ENCODE results near the gene CXCR2. TPM values are rescaled to one million over a fixed set of nuclear protein-coding genes. Genes with fewer than 3 reads are reported as not detected.
A peak's percentile ranks its signal among the peaks of the same experiment; 100 is the strongest.

CXCR2 gene
- total RNA-seq, 1 experiment from 2014 or later, result 0.96 TPM

DNA sequence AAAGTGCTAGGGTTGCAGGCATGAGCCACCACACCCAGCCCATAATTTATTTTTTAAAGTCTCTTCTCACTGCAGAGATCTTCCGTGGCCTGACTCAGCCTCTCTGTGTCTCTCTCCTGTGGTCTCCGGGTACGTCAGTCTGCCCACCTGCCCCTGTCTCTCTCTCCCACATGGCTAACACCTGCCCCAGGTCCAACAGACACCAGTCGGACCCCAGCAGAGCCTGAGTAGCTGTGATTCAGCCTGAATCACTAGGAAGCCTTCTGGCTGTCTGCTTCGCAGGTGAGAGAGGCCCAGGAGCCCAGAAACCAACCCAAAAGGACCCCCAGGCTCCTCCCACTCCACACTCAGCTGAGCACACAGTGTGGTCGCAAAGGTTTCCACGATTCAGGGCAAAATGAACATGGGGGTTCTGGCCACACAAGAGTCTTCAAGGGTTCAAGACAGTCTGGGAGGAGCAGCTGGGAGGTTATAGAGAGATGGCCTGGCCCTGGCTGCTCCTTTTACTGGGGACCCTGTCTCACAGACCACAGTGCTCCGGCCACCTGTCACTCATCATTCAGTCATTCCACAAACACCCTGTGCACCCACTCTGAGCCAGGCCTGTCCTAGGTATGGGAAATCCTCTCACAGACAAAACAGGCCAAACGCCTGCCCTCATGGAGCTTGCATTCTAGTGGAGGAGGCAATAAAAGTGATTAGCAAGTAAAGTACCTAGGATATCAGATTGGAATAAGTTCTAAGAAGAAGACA, 48.2 kb upstream of the CXCR2 start (continued):
- TF ChIP-seq, protein P1, sequence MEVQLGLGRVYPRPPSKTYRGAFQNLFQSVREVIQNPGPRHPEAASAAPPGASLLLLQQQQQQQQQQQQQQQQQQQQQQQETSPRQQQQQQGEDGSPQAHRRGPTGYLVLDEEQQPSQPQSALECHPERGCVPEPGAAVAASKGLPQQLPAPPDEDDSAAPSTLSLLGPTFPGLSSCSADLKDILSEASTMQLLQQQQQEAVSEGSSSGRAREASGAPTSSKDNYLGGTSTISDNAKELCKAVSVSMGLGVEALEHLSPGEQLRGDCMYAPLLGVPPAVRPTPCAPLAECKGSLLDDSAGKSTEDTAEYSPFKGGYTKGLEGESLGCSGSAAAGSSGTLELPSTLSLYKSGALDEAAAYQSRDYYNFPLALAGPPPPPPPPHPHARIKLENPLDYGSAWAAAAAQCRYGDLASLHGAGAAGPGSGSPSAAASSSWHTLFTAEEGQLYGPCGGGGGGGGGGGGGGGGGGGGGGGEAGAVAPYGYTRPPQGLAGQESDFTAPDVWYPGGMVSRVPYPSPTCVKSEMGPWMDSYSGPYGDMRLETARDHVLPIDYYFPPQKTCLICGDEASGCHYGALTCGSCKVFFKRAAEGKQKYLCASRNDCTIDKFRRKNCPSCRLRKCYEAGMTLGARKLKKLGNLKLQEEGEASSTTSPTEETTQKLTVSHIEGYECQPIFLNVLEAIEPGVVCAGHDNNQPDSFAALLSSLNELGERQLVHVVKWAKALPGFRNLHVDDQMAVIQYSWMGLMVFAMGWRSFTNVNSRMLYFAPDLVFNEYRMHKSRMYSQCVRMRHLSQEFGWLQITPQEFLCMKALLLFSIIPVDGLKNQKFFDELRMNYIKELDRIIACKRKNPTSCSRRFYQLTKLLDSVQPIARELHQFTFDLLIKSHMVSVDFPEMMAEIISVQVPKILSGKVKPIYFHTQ (CRISPR knock-in tag; IDR thresholded peaks at IDR 0.05), result no peak

- Mint-ChIP-seq H3K27me3 (ENCODE audit: low read depth) (no peaks in the 10 kb centered on the region; the same call in 1 of the 2 replicates), H3K4me1 (peaks cover 3% of the 10 kb centered on the region), H3K36me3 (no peaks in the 10 kb centered on the region), H3K9me3 (peaks cover 8% of the 10 kb centered on the region), H3K4me3 (no peak overlapping the region), H3K27ac (no peak overlapping the region)
- ATAC-seq, result peak; percentile 16; the same call in 1 of the 2 replicates
- TF ChIP-seq, protein P2, sequence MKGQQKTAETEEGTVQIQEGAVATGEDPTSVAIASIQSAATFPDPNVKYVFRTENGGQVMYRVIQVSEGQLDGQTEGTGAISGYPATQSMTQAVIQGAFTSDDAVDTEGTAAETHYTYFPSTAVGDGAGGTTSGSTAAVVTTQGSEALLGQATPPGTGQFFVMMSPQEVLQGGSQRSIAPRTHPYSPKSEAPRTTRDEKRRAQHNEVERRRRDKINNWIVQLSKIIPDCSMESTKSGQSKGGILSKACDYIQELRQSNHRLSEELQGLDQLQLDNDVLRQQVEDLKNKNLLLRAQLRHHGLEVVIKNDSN (CRISPR knock-in tag; IDR thresholded peaks at IDR 0.05), result no peak
- no peak for TF ChIP-seq ZNF396 (CRISPR knock-in tag; IDR thresholded peaks at IDR 0.05; ENCODE audit: borderline replicate concordance)
- no peak for TF ChIP-seq MAX (CRISPR knock-in tag; IDR thresholded peaks at IDR 0.05)
- TF ChIP-seq ZBTB43 (CRISPR knock-in tag; IDR thresholded peaks at IDR 0.05), result no peak
- TF ChIP-seq ZNF317 (CRISPR knock-in tag; IDR thresholded peaks at IDR 0.05; ENCODE audit: borderline replicate concordance, low read depth), result no peak
- no peak for TF ChIP-seq ZBTB21 (CRISPR knock-in tag; IDR thresholded peaks at IDR 0.05; ENCODE audit: borderline replicate concordance)
- TF ChIP-seq GABPB1 (CRISPR knock-in tag; IDR thresholded peaks at IDR 0.05), result no peak
- no peak for TF ChIP-seq KAT7 (CRISPR knock-in tag; IDR thresholded peaks at IDR 0.05; ENCODE audit: borderline replicate concordance)
- no peak for TF ChIP-seq CBFB (CRISPR knock-in tag; IDR thresholded peaks at IDR 0.05; ENCODE audit: low read depth)
- TF ChIP-seq SP1 (CRISPR knock-in tag; conservative IDR thresholded peaks at IDR 0.05), result no peak
- TF ChIP-seq ZNF281 (CRISPR knock-in tag; IDR thresholded peaks at IDR 0.05), result no peak
- TF ChIP-seq ZNF138 (CRISPR knock-in tag; conservative IDR thresholded peaks at IDR 0.05), result no peak
- TF ChIP-seq, protein P3, sequence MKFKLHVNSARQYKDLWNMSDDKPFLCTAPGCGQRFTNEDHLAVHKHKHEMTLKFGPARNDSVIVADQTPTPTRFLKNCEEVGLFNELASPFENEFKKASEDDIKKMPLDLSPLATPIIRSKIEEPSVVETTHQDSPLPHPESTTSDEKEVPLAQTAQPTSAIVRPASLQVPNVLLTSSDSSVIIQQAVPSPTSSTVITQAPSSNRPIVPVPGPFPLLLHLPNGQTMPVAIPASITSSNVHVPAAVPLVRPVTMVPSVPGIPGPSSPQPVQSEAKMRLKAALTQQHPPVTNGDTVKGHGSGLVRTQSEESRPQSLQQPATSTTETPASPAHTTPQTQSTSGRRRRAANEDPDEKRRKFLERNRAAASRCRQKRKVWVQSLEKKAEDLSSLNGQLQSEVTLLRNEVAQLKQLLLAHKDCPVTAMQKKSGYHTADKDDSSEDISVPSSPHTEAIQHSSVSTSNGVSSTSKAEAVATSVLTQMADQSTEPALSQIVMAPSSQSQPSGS (CRISPR knock-in tag; IDR thresholded peaks at IDR 0.05; ENCODE audit: borderline replicate concordance, low read depth), result no peak
- no peak for DNase-seq (ENCODE audit: low spot score)
- CTCF ChIA-PET, result interaction anchor here (0.5 to 3.4 kb wide), 6 partner anchors 11 to 294 kb away, joined by 3 to 15 read pairs (median 4); partner anchors contain the start of genes CATIP and RUFY4
- POLR2A ChIA-PET, result interaction anchor here (0.6 kb wide), 1 partner anchor 1744 kb away, joined by 3 read pairs; no protein-coding TSS in a partner anchor
Observed at GRCh38 chr2:218079943-218080913, 45.6 kb upstream of the CXCR2 start.
